ENCODE measurements around the gene GHDC.

DNA sequence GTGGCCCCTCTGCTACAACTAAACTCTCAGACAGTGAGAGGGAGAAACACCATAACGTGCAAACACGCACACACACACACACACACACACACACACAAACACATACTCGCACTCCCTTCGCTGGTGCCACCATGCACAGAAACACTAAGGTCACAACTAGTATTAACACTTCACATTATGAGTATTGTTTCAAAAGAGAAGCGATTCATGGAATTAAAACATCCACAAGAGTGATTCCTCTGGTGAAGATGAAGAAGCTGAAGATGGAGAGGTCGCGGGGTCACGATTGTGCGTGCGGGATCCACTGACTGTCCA lies 7.1 kb upstream of the GHDC start:
- TF ChIP-seq NFRKB (IDR thresholded peaks at IDR 0.05) (no peak), SP1 (IDR thresholded peaks at IDR 0.05) (no peak), ZNF384 (IDR thresholded peaks at IDR 0.05) (no peak), FOXM1 (IDR thresholded peaks at IDR 0.05; ENCODE audit: borderline replicate concordance) (no peak), FOXA1 (IDR thresholded peaks at IDR 0.05) (no peak), BHLHE40 (IDR thresholded peaks at IDR 0.05; ENCODE audit: borderline replicate concordance) (no peak), ARNT (IDR thresholded peaks at IDR 0.05) (no peak), ELF4 (IDR thresholded peaks at IDR 0.05) (no peak)

Data from HEK293T (cell line).